ENCODE data around the gene FBXL19. TPM values are rescaled to one million over a fixed set of nuclear protein-coding genes. Genes with fewer than 3 reads are reported as not detected.

FBXL19 gene
- total and polyA plus RNA-seq, 10 donors = 4.3 to 24.7 (median 17.4) TPM

- Histone ChIP-seq H3K36me3 (peaks cover 0 to 30% (median 10%) of the 10 kb centered on the region in 6 donors), H3K4me1 (peaks cover 14 to 63% (median 35%) of the 10 kb centered on the region in 6 donors), H3K9me3 (no peaks in the 10 kb centered on the region), H3K27ac (peak overlapping the region; percentile 87 to 97 (median 96)), H3K4me3 (peak overlapping the region; percentile 48 to 99 (median 89)), H3K27me3 (replicated peaks in 1 of 7) (no peaks in the 10 kb centered on the region)
- WGBS, 5 donors = 7 to 17% (median 11%) methylated on average over 6 to 12 of the region's 12 CpGs
- DNase-seq = no peak
- no peak for TF ChIP-seq POLR2A (IDR thresholded peaks at IDR 0.05)
- TF ChIP-seq, protein P1, sequence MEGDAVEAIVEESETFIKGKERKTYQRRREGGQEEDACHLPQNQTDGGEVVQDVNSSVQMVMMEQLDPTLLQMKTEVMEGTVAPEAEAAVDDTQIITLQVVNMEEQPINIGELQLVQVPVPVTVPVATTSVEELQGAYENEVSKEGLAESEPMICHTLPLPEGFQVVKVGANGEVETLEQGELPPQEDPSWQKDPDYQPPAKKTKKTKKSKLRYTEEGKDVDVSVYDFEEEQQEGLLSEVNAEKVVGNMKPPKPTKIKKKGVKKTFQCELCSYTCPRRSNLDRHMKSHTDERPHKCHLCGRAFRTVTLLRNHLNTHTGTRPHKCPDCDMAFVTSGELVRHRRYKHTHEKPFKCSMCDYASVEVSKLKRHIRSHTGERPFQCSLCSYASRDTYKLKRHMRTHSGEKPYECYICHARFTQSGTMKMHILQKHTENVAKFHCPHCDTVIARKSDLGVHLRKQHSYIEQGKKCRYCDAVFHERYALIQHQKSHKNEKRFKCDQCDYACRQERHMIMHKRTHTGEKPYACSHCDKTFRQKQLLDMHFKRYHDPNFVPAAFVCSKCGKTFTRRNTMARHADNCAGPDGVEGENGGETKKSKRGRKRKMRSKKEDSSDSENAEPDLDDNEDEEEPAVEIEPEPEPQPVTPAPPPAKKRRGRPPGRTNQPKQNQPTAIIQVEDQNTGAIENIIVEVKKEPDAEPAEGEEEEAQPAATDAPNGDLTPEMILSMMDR (IDR thresholded peaks at IDR 0.05 in 8 of 11, conservative IDR thresholded peaks at IDR 0.05 in 3 of 11) = no peak
- no peak for TF ChIP-seq POLR2AphosphoS5 (IDR thresholded peaks at IDR 0.05)
- intact Hi-C loops (cut with DNase I; ENCODE audit: low total_unique reads) = no loop called here
Measured at GRCh38 chr16:30875871-30876801, 47.2 kb upstream of the FBXL19 start.

- peak overlapping the region in 6 of 8 donors; percentile 79 to 99 (median 94) for H3K4me3 ChIP-seq
- WGBS, 5 donors = 76 to 89% (median 88%) methylated on average over 5 of the region's 5 CpGs
- H3K9me3 ChIP-seq = no peaks in the 10 kb centered on the region
- intact Hi-C loops (cut with DNase I; ENCODE audit: low total_unique reads) = no loop called here
- no peaks in the 10 kb centered on the region for H3K27me3 ChIP-seq (replicated peaks in 1 of 7)
- TF ChIP-seq POLR2AphosphoS5 (IDR thresholded peaks at IDR 0.05) (no peak), POLR2A (IDR thresholded peaks at IDR 0.05) (no peak)
- TF ChIP-seq, protein P1 (IDR thresholded peaks at IDR 0.05 in 8 of 11, conservative IDR thresholded peaks at IDR 0.05 in 3 of 11) = no peak
- peaks cover 14 to 66% (median 37%) of the 10 kb centered on the region in 6 donors for H3K4me1 ChIP-seq
- DNase-seq = no peak
- H3K27ac ChIP-seq = peak overlapping the region; percentile 87 to 97 (median 96)
- peaks cover 0 to 37% (median 11%) of the 10 kb centered on the region in 6 donors for H3K36me3 ChIP-seq
Measured at GRCh38 chr16:30876867-30877266, 46.5 kb upstream of the FBXL19 start.

DNA sequence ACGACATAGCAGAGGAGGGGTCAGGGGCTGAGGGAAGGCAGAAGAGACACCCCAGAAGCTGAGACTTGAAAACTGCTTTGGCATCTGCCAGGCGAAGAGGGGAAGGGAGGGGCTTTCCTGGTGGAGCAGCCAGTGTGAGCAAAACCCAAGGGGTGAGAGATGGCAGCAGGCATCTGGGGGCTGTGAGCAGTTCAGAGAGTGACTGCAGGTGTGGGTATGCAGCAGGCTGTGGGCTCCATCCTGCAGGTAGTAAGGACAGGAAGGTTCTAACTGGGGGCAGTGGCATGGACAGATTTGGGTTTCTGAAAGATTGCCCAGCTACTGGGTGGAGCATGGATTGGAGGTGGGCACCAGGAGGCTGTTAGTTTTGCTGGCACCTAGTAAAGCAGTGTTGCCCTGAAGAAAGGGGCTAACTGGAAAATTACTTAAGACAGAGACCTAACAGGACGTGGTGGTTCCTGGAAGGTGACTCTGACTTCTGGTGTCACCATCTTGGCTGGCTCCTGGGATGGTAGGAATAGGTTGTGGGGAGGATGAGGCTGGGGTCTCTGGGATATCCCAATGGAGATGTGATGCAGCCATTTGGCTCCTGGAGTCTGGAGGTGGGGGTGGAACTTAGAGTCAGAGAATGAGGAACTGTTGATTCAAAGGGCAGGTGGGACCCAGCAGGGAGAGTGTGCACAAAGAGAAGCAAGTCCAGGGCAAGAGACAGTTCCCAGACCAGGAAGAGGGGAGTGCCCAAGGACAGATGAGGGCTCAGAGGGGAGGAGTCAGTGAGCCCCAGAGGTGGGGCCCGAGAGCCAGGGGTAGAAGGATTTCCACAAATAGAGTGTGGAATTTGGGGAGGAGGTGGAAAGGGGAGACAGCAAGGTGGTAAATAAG lies 40.7 kb upstream of the FBXL19 start:
- WGBS, 5 donors = 62 to 73% (median 64%) methylated on average over 4 of the region's 4 CpGs
- peak overlapping the region in 1 of 8 donors; percentile 13 for H3K27ac ChIP-seq
- H3K27me3 ChIP-seq (replicated peaks in 1 of 7) = no peaks in the 10 kb centered on the region
- TF ChIP-seq POLR2A (IDR thresholded peaks at IDR 0.05) (no peak), POLR2AphosphoS5 (IDR thresholded peaks at IDR 0.05) (no peak)
- TF ChIP-seq, protein P1 (IDR thresholded peaks at IDR 0.05 in 8 of 11, conservative IDR thresholded peaks at IDR 0.05 in 3 of 11) = no peak
- H3K36me3 ChIP-seq = peaks cover 0 to 94% (median 31%) of the 10 kb centered on the region in 6 donors
- no peak overlapping the region for H3K4me3 ChIP-seq
- H3K4me1 ChIP-seq = peaks cover 0 to 59% (median 18%) of the 10 kb centered on the region in 6 donors
- intact Hi-C loops (cut with DNase I; ENCODE audit: low total_unique reads) = no loop called here
- H3K9me3 ChIP-seq = no peaks in the 10 kb centered on the region
- DNase-seq = no peak
